T-helper 9 cell (primary cell): ENCODE data around the gene RUSC2.
"Not testable (repeated sequence)": the region's sequence is repeated elsewhere in the genome, so short reads cannot be mapped to it uniquely, and the experiment has no call there.

Experiments used
- DNase-seq: peaks from one replicate; pipeline ENCODE4 v3.0.0-alpha.2; 2020

RUSC2 gene

GRCh38 chr9:35498245-35498644 lies 8.3 kb downstream of the RUSC2 start:
- DNase-seq: not testable (repeated sequence)

- no peak for DNase-seq
These were observed 9.3 kb downstream of the RUSC2 start for GRCh38 chr9:35499029-35499700.

- no peak for DNase-seq
These were observed 9.8 kb downstream of the RUSC2 start for GRCh38 chr9:35499701-35500030.

- no peak for DNase-seq
These were observed 10.3 kb downstream of the RUSC2 start for GRCh38 chr9:35500130-35500748.

GRCh38 chr9:35501946-35502345 lies 12.0 kb downstream of the RUSC2 start:
- no peak for DNase-seq

GRCh38 chr9:35506359-35506758 lies 16.4 kb downstream of the RUSC2 start:
- no peak for DNase-seq

GRCh38 chr9:35508069-35508468 lies 18.2 kb downstream of the RUSC2 start:
- no peak for DNase-seq

GRCh38 chr9:35510383-35510753 lies 20.5 kb downstream of the RUSC2 start:
- DNase-seq: no peak

GRCh38 chr9:35510754-35511428 lies 21.0 kb downstream of the RUSC2 start:
- DNase-seq: no peak

GRCh38 chr9:35511453-35511852 lies 21.5 kb downstream of the RUSC2 start:
- DNase-seq: no peak

- no peak for DNase-seq
These were observed 25.9 kb downstream of the RUSC2 start for GRCh38 chr9:35515766-35516165.

- no peak for DNase-seq
These were observed 26.6 kb downstream of the RUSC2 start for GRCh38 chr9:35516479-35516878.

- no peak for DNase-seq
These were observed 27.2 kb downstream of the RUSC2 start for GRCh38 chr9:35517131-35517530.

GRCh38 chr9:35517552-35518224 lies 27.8 kb downstream of the RUSC2 start:
- no peak for DNase-seq

- DNase-seq: no peak
These were observed 28.4 kb downstream of the RUSC2 start for GRCh38 chr9:35518225-35518821.

- DNase-seq: no peak
These were observed 29.2 kb downstream of the RUSC2 start for GRCh38 chr9:35518981-35519679.

- DNase-seq: no peak
These were observed 29.9 kb downstream of the RUSC2 start for GRCh38 chr9:35519692-35520363.

GRCh38 chr9:35520364-35520710 lies 30.4 kb downstream of the RUSC2 start:
- DNase-seq: no peak

GRCh38 chr9:35521708-35522107 lies 31.8 kb downstream of the RUSC2 start:
- no peak for DNase-seq

GRCh38 chr9:35522187-35522586 lies 32.3 kb downstream of the RUSC2 start:
- no peak for DNase-seq

- DNase-seq: no peak
These were observed 32.8 kb downstream of the RUSC2 start for GRCh38 chr9:35522700-35523099.

- not testable (repeated sequence) for DNase-seq
These were observed 33.6 kb downstream of the RUSC2 start for GRCh38 chr9:35523556-35523955.
